GM12878 (cell line): Measurements from ENCODE around the gene KRT82. TPM values are rescaled to one million over a fixed set of nuclear protein-coding genes. Genes with fewer than 3 reads are reported as not detected.

Experiments used
- ATAC-seq: fragments of 200-7000 bp; cut with Tn5 transposase; 3 replicates; pipeline ENCODE4 v1.9.1; 2020; ENCODE audit warnings: mild to moderate bottlenecking, moderate library complexity
- BruUV-seq: library from RNA; stranded (reverse); fragments of 400-500 nt; replicated peaks from 2 replicates; lab custom pipeline; 2021; lab: Mats Ljungman, UMichigan
- CTCF ChIA-PET: fragments of 300-600 bp; sonication (Branson Sonifier 250); formaldehyde crosslinking; extraction: SDS; loops from one replicate; lab custom pipeline; 2021; ENCODE audit warnings: inconsistent platforms; lab: Yijun Ruan, JAX
- POLR2A ChIA-PET: fragments of 350-600 bp; formaldehyde crosslinking; extraction: SDS; loops from one replicate; lab custom pipeline; 2021; ENCODE audit warnings: inconsistent platforms; lab: Charles Lee
- RAD21 ChIA-PET: fragments of 300-600 bp; sonication (Branson Sonifier 250); formaldehyde crosslinking; loops from one replicate; lab custom pipeline; 2023; ENCODE audit warnings: antibody characterized with exemption; ENCODE audit not compliant: unreplicated experiment; lab: Charles Lee
- SMC1A ChIA-PET: fragments of 300-600 bp; sonication (Branson Sonifier 250); formaldehyde crosslinking; loops from one replicate; lab custom pipeline; 2023; ENCODE audit not compliant: unreplicated experiment, uncharacterized antibody; lab: Charles Lee
- DNase-seq: peaks from one replicate; pipeline ENCODE4 v3.0.0-alpha.2; 2011; ENCODE audit warnings: low read depth, low spot score
- FAIRE-seq: peaks from 3 replicates; lab custom pipeline; 2011; peaks lifted over from hg19 to GRCh38; lab: Jason Lieb, UNC
- H2AFZ ChIP-seq: 2 replicates; pipeline ENCODE4 v1.6.0; 2011; ENCODE audit warnings: low read depth, low read length, control low read depth; ENCODE audit not compliant: control insufficient read depth
- H3K27ac ChIP-seq: 2 replicates; pipeline ENCODE4 v1.5.1; 2011; ENCODE audit warnings: control low read depth; ENCODE audit not compliant: control insufficient read depth, insufficient read depth
- H3K27me3 ChIP-seq, 2 experiments: replicated peaks in 1 of 2; 2 replicates each; pipeline versions ENCODE4 v1.6.0 to v1.6.1; 2011; ENCODE audit warnings: low read length in 1 of 2; ENCODE audit not compliant: control insufficient read depth in 2 of 2, insufficient read depth in 2 of 2
- H3K36me3 ChIP-seq, 2 experiments: 2 replicates each; pipeline ENCODE4 v1.5.1; 2011; ENCODE audit warnings: low read length in 1 of 2; ENCODE audit not compliant: control insufficient read depth in 2 of 2, insufficient read depth in 2 of 2
- H3K4me1 ChIP-seq: 2 replicates; pipeline ENCODE4 v1.6.1; 2011; ENCODE audit warnings: mild to moderate bottlenecking, low read length, moderate library complexity, mixed read lengths; ENCODE audit not compliant: control insufficient read depth, insufficient read depth
- H3K4me2 ChIP-seq: 2 replicates; pipeline ENCODE4 v1.6.0; 2011; ENCODE audit warnings: control low read depth; ENCODE audit not compliant: control insufficient read depth, insufficient read depth
- H3K4me3 ChIP-seq: fragments of 200-600 bp; sonication (generic); 2 replicates; pipeline ENCODE4 v1.5.1; 2016
- H3K79me2 ChIP-seq: 2 replicates; pipeline ENCODE4 v1.6.0; 2011; ENCODE audit warnings: low read length; ENCODE audit not compliant: control insufficient read depth, insufficient read depth
- H3K9ac ChIP-seq: 2 replicates; pipeline ENCODE4 v1.8.0; 2011; ENCODE audit warnings: low read length, control low read depth, mixed read lengths; ENCODE audit not compliant: control insufficient read depth, insufficient read depth
- H3K9me3 ChIP-seq: replicated peaks from 3 replicates; pipeline ENCODE4 v1.5.1; 2011; ENCODE audit warnings: mild to moderate bottlenecking, low read length; ENCODE audit not compliant: control insufficient read depth, insufficient read depth
- H4K20me1 ChIP-seq: 2 replicates; pipeline ENCODE4 v1.6.0; 2011; ENCODE audit not compliant: control insufficient read depth, insufficient read depth
- BMI1 ChIP-seq: fragments of 450-650 bp; IDR thresholded peaks from 2 replicates; pipeline ENCODE4 v1.6.1; 2016; ENCODE audit warnings: mild to moderate bottlenecking, moderate library complexity, borderline replicate concordance
- RAD21 ChIP-seq: IDR thresholded peaks from 2 replicates; pipeline ENCODE4 v1.6.1; 2011; ENCODE audit warnings: mild to moderate bottlenecking, low read depth, low read length, moderate library complexity; ENCODE audit not compliant: insufficient read depth
- SMC3 ChIP-seq: IDR thresholded peaks from 2 replicates; pipeline ENCODE4 v1.6.1; 2011; ENCODE audit warnings: low read length, improper control_type of control experiment, borderline replicate concordance
- ZNF24 ChIP-seq: fragments of 450-650 bp; IDR thresholded peaks from 2 replicates; pipeline ENCODE4 v1.6.1; 2017; ENCODE audit warnings: antibody characterized with exemption, mild to moderate bottlenecking
- WGBS: methylation state at CpG from one replicate; pipeline ENCODE4 v1.1.6; 2016; ENCODE audit warnings: low lambda C conversion rate; ENCODE audit not compliant: insufficient replicate concordance, insufficient coverage; ENCODE audit errors: missing lambda C conversion rate; 5-methylcytosine and 5-hydroxymethylcytosine counted together
- in situ Hi-C: fragments of 300-500 bp; cut with MboI; formaldehyde crosslinking; loops from 9 replicates; pipeline ENCODE4 v1.14.3; 2018; ENCODE audit warnings: mixed read lengths
- intact Hi-C: fragments of 100-400 bp; cut with micrococcal nuclease; formaldehyde crosslinking; loops from one replicate; pipeline ENCODE4 v1.14.2; 2022; ENCODE audit not compliant: unreplicated experiment
- polyA plus RNA-seq, 11 experiments: library from polyadenylated mRNA; depleted of rRNA in 4 of 11; unstranded in 6 of 11; stranded (reverse) in 5 of 11; fragments of >200 nt; fragmentation: Nextera tagmentation in 4 of 11; fragmentation: Illumina TruSeq in 1 of 11; extraction: Ambion mirVana in 4 of 11; extraction: Trizol in 1 of 11; gene quantifications; 1 replicate in 1 of 11; 2 replicates in 10 of 11; pipeline versions ENCODE4 v1.2.1 to v1.2.3, GENCODE V29; 2011 to 2016; ENCODE audit warnings: inconsistent platforms in 2 of 11, missing spikeins in 2 of 11, low read depth in 1 of 11
- total RNA-seq, 4 experiments: library from RNA; depleted of rRNA in 3 of 4; stranded (reverse); fragments of >200 nt in 3 of 4; fragmentation: Illumina TruSeq in 1 of 4; extraction: Trizol in 1 of 4; gene quantifications; 2 replicates each; pipeline versions ENCODE4 v1.2.1 to v1.2.3, GENCODE V29; 2013 to 2021
- TF ChIP-seq, protein P1 (sequence below): fragments of 450-650 bp; IDR thresholded peaks from 2 replicates; pipeline ENCODE4 v1.6.1; 2017; ENCODE audit warnings: mild to moderate bottlenecking, moderate library complexity
- TF ChIP-seq, protein P2 (sequence below), 3 experiments: IDR thresholded peaks in 2 of 3; conservative IDR thresholded peaks in 1 of 3; 2 replicates each; pipeline ENCODE4 v1.5.1; 2011; ENCODE audit warnings: low read depth in 3 of 3, low read length in 3 of 3, mild to moderate bottlenecking in 3 of 3, control low read depth in 2 of 3, moderate library complexity in 2 of 3, inconsistent platforms in 1 of 3, mixed read lengths in 1 of 3; ENCODE audit not compliant: control insufficient read depth in 2 of 3, insufficient read depth in 1 of 3; ENCODE audit errors: extremely low read depth in 1 of 3

The KRT82 gene
- total and polyA plus RNA-seq, 10 of the 15 experiments (the other 5 are each of a cell fraction or from before 2014, with no cell fraction given) = not detected

DNA sequence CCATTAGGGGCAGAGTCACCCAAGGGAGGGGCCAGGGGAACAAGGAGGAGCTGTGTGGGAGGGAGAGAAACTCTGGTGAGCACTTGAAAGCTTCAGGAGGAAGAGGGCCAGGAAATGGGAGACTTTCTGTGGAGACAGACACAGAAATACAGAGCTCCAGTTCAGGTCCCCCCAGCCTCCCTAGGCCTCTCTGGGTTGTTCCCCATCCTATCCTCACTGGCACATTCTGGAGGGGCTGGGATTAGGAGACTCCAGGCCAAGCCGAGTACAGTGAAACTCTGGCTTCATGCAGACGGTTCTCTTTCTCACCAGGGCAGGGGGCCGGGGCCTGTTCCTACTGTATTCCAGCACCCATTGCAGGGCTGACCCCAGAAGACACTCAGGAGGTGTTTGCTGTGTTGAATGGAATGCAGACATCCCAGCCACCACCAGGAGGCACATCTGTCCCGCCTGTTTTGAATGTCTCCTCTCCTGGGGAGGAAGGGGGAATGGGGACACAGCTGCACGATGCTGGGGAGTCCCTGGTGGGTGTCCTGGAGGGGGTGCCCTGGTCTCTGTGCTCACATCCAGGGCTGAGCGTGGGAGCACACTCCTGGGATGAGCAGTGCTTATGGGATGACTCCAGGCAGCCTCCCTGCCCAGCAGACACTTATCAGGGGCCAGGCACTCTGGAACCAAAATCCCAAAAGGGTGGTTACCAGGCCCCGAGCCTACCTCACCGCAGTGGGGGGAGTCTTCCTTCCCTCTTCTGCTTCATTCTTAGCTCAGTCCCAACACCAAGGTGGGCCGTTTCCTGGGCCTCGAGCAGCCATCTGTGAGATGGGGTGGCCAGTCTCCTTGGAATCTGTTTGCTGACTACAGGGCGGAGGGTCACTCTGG is 15.2 kb downstream of the KRT82 start:
- Histone ChIP-seq H3K4me3 (no peak overlapping the region), H4K20me1 (no peaks in the 10 kb centered on the region), H3K4me1 (no peaks in the 10 kb centered on the region; the same call in 1 of the 2 replicates), H3K9me3 (no peaks in the 10 kb centered on the region), H3K4me2 (no peak overlapping the region), H3K79me2 (no peaks in the 10 kb centered on the region), H3K36me3 (no peaks in the 10 kb centered on the region), H3K9ac (no peak overlapping the region), H3K27ac (no peak overlapping the region), H2AFZ (no peak overlapping the region), H3K27me3 (peaks cover 3 to 12% of the 10 kb centered on the region in 2 experiments; a peak in 3 of 4 replicates)
- WGBS = 14% methylated on average over 11 of the region's 11 CpGs
- ChIA-PET POLR2A (no interaction called here), SMC1A (interaction anchor here (0.6 kb wide), 1 partner anchor 595 kb away, joined by 3 read pairs; no protein-coding TSS in a partner anchor), CTCF (no interaction called here), RAD21 (no interaction called here)
- DNase-seq (no peak), ATAC-seq (peak; percentile 62), FAIRE-seq (no peak)
- in situ Hi-C loops (loop anchor here (25.0 kb wide), 1 partner anchor 596 kb away; no protein-coding TSS in a partner anchor), intact Hi-C loops (no loop called here)
- TF ChIP-seq ZNF24 (no peak), RAD21 (peak; percentile 48), SMC3 (peak; percentile 36; the same call in 1 of the 2 replicates), BMI1 (no peak)
- TF ChIP-seq, protein P1, sequence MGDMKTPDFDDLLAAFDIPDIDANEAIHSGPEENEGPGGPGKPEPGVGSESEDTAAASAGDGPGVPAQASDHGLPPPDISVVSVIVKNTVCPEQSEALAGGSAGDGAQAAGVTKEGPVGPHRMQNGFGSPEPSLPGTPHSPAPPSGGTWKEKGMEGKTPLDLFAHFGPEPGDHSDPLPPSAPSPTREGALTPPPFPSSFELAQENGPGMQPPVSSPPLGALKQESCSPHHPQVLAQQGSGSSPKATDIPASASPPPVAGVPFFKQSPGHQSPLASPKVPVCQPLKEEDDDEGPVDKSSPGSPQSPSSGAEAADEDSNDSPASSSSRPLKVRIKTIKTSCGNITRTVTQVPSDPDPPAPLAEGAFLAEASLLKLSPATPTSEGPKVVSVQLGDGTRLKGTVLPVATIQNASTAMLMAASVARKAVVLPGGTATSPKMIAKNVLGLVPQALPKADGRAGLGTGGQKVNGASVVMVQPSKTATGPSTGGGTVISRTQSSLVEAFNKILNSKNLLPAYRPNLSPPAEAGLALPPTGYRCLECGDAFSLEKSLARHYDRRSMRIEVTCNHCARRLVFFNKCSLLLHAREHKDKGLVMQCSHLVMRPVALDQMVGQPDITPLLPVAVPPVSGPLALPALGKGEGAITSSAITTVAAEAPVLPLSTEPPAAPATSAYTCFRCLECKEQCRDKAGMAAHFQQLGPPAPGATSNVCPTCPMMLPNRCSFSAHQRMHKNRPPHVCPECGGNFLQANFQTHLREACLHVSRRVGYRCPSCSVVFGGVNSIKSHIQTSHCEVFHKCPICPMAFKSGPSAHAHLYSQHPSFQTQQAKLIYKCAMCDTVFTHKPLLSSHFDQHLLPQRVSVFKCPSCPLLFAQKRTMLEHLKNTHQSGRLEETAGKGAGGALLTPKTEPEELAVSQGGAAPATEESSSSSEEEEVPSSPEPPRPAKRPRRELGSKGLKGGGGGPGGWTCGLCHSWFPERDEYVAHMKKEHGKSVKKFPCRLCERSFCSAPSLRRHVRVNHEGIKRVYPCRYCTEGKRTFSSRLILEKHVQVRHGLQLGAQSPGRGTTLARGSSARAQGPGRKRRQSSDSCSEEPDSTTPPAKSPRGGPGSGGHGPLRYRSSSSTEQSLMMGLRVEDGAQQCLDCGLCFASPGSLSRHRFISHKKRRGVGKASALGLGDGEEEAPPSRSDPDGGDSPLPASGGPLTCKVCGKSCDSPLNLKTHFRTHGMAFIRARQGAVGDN = no peak
- TF ChIP-seq, protein P2, sequence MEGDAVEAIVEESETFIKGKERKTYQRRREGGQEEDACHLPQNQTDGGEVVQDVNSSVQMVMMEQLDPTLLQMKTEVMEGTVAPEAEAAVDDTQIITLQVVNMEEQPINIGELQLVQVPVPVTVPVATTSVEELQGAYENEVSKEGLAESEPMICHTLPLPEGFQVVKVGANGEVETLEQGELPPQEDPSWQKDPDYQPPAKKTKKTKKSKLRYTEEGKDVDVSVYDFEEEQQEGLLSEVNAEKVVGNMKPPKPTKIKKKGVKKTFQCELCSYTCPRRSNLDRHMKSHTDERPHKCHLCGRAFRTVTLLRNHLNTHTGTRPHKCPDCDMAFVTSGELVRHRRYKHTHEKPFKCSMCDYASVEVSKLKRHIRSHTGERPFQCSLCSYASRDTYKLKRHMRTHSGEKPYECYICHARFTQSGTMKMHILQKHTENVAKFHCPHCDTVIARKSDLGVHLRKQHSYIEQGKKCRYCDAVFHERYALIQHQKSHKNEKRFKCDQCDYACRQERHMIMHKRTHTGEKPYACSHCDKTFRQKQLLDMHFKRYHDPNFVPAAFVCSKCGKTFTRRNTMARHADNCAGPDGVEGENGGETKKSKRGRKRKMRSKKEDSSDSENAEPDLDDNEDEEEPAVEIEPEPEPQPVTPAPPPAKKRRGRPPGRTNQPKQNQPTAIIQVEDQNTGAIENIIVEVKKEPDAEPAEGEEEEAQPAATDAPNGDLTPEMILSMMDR (IDR thresholded peaks at IDR 0.05 in 2 of 3, conservative IDR thresholded peaks at IDR 0.05 in 1 of 3; ENCODE audit: control insufficient read depth in 2 of 3, extremely low read depth in 1 of 3, insufficient read depth in 1 of 3, low read depth in 3 of 3, low read length in 3 of 3) = peak; percentile 36 to 54 (median 47); a peak in 5 of 6 replicates
- no TSS peak for BruUV-seq
